SH-SY5Y (cell line): ENCODE results near the gene GPR137.

Experiments
- GATA2 ChIP-seq: IDR thresholded peaks from 2 replicates; pipeline ENCODE4 v1.6.1; 2011; ENCODE audit warnings: mild to moderate bottlenecking, low read depth, low read length
- GATA3 ChIP-seq: IDR thresholded peaks from 2 replicates; pipeline ENCODE4 v1.6.1; 2011; ENCODE audit warnings: low read depth, mild to moderate bottlenecking, low read length, moderate library complexity

GPR137 gene

DNA sequence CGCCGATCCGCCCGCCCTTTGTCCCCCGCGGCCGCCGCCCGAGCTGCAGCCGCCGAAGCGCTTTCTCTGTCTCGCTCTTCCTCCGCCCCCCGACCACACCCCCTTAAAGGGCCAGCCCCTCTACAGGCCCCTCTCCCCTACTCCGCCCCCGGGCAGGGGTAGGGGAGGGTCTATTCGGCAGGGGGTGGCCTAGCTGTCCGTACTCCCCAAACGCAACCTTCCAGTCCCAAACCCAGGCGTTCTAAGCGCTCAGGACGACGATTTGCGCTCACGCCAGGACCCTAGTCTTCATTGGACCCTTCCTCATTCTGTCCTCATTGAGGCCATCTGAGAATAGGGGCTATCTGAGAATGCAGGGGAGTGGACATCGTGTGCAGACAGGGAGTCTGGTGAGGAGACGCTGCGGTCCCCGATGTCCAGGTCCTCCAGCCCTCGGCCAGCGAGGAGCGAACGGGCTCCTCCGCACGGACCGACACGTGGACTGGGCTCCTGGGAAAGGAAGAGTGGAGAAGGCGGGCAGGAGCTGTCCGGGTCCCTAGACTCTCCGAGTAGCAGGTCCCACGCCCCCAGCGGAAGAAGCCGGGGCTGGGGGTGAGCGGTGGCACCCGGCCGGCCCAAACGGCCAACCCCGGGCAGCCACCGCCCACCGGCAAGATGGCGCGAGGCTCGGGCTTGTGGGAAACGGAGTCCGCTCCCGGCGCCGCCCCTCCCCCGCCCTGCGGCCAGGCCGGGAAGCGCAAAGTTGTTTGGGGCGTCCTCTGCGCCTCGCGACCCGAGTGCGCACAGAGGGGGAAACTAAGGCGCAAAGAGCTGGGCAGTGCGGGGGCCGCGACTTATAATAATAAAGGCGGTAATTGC lies 38.5 kb upstream of the GPR137 start, which contains the start of gene PPP1R14B:
TSS of gene PPP1R14B (minus strand) at position 73 of the 858 bp plus-strand sequence. CDS start 270 bp downstream, outside the sequence.
- TF ChIP-seq GATA3: no peak
- TF ChIP-seq GATA2: no peak

DNA sequence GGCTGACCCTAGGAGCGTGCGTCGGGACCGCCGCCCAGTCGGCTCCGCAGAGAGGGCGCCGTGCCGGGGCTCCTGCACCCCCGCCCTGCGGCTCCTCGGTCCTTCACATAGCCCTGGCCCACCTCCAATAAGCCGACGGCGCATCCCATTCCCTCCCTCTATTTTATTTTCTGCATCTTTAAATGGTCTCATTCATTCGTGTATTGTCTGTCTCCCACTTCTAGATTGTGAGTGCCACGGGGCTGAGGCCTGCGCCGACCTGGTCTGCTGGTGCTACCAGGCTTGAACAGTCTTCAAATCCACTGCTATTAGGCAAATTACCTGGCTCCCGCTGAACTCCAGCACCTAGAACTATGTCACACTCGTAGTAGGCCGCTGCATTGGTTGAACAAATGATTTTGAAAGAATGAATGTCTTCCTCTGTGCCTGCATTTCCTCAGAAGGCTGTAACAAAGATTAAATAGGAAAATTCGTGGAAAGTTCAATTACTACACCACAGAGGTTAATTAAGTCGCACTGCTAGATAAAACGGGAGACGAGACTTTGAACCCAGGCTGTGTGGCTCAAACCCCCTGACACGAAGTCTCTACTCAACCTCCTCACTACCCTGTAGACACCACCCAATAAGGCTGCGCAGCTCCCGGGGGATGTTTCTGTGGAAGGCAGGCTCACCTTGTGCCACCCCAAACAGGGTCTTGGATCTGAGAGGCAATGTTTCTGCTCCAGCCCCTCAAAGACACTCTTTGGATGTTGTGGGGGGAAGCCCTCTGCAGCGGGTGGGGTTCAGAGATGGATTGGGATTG lies 37.7 kb upstream of the GPR137 start:
- TF ChIP-seq GATA2 (no peak), GATA3 (no peak)

DNA sequence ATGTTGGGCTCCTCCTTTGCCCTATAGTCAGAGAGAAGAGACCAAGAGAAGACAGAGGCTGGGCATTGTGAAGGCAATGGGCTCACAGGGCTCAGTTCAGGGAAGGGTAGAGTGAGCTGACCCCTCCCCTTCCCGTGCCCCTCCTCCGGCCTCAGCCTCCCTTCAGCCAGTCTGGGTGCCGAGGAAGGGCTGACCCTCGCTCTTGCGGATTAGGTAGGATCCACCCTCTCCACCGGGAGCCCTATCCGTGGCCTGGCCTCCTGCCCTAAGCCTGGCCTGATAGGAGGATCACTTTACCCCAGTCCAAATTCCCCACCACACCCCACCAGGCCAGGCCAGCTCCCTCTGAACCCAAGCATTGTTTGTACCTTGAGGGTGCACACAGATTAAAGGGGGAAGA lies 37.1 kb upstream of the GPR137 start:
- TF ChIP-seq GATA2 (no peak), GATA3 (no peak)

DNA sequence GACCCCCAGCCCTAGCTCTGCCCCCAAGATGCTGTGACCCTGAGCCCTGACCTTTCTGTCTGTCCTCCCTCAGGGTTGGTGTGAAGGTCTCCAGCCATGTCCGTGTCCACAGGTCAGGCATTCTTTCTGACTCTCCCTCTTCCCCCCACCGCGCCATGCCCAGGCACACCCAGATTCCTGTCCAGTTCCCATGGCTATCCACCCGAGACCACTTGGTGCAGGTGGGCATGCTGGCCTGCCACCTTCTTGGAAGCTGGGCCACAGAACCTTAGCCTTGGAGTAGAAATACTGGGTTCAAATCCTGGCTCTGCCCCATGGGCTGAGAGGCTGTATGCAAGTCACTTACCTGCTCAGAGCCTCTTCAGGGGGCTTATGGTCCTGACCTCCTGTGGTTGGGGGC lies 36.6 kb upstream of the GPR137 start:
- TF ChIP-seq GATA2 (no peak), GATA3 (no peak)

DNA sequence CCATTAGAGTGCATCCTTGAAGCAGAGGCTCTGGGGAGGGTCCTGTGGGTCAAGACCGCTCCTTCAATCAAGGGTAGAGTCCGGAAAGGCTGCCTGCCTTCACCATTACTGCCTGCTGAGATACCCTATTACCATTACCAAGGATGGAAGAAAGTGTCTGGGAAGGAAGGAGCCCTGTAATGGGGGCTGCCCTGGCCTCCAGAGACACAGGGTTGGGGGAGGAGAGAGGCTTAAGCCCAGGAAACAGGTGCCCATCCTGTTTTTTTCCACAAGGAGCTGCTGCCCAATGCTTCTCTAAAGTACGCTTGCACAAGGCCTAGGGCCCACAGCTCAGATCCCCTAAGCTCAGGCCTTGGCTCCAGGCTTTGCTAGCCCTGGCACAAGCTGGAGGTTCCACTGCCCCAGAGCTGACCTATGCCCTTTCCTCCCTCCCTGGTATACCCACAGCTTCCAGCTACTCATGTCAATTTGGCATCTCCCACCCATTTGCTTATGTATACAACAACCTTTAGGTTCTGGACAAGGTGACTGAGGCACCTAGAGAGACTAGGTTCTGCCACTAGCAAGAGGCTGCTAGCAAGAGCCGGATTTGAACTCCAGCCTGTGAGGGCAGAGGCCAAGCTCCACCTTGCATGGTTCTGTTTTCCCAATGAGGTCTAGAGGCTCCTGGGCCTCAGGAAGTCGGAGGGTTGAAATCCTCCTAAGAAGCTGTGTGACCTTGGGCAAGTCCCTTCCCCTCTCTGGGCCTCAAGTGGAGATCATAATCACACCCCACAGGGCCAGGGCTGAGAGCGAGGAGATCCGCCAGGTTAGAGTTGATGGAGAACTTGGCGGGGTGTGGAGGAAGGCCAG lies 35.9 kb upstream of the GPR137 start:
- no peak for TF ChIP-seq GATA3
- peak; percentile 36; the same call in 1 of the 2 replicates for TF ChIP-seq GATA2

DNA sequence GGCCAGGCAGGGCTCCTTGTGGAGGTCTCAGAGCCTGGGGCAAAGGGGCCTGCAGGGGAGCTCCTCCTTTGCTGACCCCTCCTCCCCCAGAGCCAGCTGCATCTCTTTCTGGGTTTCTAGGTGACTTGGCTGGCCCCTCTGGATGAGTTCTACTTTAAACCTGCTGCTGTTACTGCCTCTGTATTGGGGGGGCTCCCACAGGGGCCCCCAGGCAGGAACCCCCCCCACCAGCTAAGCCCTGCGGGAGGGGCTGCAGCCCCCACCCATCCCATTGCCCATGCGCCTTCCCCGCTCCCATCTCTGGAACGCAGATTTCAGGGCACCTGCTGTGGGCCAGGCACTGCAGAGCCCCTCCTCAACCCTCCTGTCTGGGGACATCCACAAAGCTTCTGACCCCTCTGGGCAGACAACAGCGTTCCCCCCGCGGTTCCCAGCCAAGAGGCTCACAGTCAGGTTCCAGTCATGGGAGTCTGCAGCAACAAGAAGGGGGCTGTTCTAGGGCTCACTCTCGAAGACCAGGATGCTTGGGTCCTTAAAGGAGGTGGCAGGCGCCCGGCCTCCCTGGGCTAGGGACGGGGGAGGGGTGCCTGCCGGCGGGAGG lies 35.1 kb upstream of the GPR137 start:
- TF ChIP-seq GATA2: no peak

DNA sequence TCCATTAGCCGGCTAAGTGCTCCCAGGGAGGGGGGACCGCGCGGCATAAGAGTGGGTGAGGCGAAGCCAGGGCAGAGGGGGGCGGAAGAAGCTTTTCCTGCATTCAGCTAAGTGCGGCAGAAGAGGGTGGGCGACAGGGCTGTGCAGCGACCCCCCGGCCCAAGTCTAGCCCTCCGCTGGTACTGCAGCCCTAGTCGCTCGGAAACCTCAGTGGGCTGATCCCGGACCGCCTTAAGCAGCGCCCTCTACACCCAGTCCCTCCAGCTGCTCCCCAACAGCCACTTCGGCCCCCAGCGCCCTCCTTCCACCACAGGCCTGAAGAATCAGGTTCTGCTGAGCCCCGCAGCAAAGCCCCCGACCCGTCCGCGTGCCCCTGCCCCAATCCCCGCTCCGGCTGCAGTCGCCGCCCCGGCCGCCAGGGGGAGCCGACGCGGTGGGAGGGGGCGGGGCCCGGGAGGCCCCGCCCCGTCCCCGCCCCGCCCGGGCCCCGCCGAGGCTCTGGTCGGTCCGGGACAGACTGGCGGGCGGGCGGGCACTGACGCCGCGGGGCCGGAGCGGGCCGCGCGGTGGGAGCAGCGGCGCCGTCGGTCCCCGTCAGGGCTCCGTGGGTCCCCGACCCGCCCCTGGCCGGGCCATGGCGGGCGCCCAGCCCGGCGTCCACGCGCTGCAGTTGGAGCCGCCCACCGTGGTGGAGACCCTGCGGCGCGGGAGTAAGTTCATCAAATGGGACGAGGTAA lies 34.5 kb upstream of the GPR137 start, which contains the start of gene PLCB3:
TSS of gene PLCB3 (plus strand) at position 515 of the 737 bp plus-strand sequence. CDS start at position 635, 120 bp downstream.
- TF ChIP-seq GATA3 (no peak), GATA2 (no peak)

DNA sequence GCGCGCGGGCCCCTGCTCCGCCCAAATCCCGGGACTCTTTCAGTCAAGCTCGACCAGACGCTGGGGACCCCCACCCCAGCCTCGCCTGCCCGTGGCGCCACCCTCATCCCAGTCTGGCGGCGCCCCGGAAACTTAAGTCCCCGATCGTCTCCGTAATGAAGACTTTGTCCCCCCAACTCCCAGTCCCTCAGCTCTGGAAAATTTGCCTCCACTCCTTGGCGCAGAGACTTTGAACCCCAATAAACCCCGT lies 34.0 kb upstream of the GPR137 start:
- TF ChIP-seq GATA3 (no peak), GATA2 (no peak)

DNA sequence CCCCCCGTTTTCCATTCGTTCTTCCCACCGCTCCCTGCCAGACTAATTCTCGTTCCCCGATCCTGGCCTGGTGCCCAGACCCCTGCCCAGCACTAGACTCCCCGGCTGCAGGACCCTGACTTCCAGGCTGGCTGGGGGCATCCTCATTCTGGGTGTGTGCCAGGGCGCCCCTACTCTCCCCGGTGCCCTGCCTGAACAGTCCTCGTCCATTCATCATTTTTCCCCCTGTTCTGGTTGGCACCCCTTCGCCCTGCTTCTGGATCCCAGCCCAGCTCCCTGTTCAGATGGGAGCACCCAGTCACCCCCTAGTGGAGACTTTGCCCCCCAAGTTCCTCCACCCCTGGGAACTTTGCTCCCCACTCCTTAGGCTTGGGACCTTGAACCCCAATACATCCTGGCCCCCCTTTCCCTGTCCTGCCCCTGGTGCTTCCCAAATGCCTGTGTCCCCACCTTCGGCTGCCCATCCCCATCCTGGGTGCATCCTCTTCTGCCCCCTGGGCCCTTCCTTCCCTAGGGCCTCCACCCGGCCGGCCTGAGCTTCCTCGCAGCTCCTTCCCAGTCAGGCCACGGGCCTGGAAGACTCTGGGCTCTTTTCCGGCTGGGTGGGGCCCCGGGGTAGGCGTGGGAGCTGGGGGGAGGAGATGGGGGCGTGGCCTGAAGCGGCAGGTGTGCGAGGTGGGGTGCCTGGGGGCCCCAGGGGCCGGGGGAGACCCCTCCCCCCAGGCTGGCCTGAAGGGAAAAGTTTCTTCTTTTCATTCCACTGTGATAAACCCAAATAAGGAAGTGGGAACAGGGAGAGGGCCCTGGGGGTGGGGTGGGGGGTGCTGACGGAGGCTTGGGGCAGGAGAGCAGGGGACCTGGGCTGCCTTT lies 33.4 kb upstream of the GPR137 start:
- TF ChIP-seq GATA2 (no peak), GATA3 (no peak)

DNA sequence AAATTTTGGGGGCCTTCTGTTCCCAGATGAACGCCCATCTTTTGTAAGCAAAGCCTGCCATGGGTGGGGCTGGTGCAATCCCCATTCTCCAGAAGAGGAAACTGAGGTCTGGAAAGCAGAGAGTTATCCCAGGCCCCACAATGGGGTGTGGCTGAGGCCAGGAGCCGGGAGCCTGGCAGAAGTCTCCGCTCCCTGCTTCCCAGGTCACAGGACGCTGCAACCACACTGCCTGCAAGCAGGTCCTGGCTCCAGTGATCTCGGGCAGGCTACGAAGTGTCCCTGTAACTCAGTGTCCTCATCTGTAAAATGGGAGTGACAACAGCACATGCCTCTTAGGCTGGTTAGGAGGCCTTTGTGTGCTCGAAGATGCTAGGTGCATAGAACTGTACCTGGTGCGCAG lies 32.6 kb upstream of the GPR137 start:
- TF ChIP-seq GATA3 (no peak), GATA2 (no peak)

DNA sequence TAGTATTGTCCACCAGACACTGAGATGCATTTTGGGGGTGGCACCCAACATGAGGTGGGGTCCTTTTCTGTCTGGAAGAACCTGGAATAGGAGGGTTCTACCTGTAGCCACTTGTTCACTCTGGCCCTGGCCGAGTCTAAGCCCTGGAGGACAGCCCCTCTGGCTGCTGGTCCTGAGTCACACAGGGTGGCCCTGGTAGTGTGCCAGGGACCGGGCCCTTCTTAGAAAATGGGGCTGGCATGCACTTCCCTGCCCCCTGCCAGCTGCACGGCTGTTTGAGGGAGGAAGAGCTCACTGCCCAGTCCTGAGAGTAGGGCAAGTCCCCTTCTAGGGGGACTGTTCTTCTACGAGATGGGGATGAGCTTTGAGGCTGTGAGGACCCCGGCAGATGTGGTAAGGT lies 32.2 kb upstream of the GPR137 start:
- no peak for TF ChIP-seq GATA2

DNA sequence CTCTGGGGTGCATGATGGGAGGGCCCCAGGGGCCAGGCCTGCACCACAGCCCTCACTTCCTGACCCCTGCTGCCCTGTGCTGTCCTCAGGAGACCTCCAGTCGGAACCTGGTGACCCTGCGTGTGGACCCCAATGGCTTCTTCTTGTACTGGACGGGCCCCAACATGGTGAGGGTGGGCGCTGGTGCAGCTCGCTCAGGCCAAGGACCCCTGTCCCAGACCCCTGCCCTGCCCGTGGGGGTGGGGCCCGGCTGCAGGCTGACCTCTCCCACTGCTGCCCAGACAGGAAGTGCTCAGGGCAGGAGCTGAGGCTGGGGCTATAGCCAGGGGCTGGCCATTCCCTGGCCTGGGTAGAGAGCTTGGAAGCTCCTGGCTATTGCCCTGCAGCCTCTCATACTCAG lies 31.3 kb upstream of the GPR137 start:
- TF ChIP-seq GATA2: no peak
- no peak for TF ChIP-seq GATA3

DNA sequence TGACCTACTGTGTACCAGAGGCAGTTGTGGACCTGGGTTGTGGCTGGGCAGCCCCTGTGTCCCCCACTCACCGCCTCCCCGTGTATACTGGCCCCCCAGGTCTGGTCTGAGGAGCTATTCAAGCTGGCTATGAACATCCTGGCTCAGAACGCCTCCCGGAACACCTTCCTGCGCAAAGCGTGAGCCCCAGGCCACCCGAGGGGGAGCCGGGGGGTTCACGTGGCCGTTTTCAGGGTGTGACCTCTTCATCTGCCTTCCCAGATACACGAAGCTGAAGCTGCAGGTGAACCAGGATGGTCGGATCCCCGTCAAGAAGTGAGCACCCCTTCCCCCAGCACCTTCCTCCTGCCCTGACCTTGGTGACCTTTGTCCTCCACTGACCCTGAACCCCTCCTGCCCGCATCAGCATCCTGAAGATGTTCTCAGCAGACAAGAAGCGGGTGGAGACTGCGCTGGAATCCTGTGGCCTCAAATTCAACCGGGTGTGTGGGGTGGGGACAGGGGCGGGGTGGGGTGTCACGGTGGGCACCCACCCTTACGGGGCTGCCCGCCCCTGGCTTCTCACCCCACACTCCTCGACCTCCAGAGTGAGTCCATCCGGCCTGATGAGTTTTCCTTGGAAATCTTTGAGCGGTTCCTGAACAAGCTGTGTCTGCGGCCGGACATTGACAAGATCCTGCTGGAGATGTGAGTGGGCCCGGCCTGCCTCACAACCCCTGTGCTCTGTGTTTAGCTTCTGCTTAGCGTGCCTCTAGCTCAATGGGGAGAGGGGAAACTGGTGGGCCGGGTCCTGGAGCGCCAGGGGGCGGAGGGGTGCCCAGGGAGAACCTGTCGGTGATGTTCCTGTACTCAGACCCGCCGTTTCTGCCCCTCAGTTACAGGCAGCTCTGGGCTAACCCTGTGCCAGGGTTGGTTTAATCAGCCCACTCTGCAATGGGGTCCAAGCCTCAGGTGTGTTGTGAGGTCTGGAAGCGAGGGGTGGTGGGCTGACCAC lies 30.2 kb upstream of the GPR137 start:
- TF ChIP-seq GATA3 (no peak), GATA2 (no peak)
